ENCODE results near the gene CA11. TPM values are rescaled to one million over a fixed set of nuclear protein-coding genes. Genes with fewer than 3 reads are reported as not detected.

Gene CA11
- total and polyA plus RNA-seq, 12 donors, result 1.8 to 24.5 (median 3.8) TPM

GRCh38 chr19:48637948-48638830 is 7.8 kb downstream of the CA11 start:
- intact Hi-C loops (cut with DNase I), result loop anchor here in 3 of 10 donors (5.0 to 10.0 kb wide), 2 partner anchors 327 to 519 kb away; partner anchors contain the start of genes FTL (in 2 of the 3), HRC (in 1 of the 3) and TRPM4 (in 1 of the 3)
- ATAC-seq (peak; percentile 36 to 65 (median 54)), DNase-seq (peak; percentile 72 to 92)
- Histone ChIP-seq H3K9me3 (no peaks in the 10 kb centered on the region), H3K27ac (peak overlapping the region; percentile 90 to 98 (median 96)), H3K27me3 (no peaks in the 10 kb centered on the region), H3K36me3 (peaks cover 0 to 4% (median 0%) of the 10 kb centered on the region in 9 donors), H3K4me1 (peaks cover 18 to 48% (median 32%) of the 10 kb centered on the region in 9 donors), H3K4me3 (peak overlapping the region in 9 of 10 donors; percentile 60 to 92 (median 76))
- WGBS, 2 donors, result 9 to 10% methylated on average over 29 of the region's 29 CpGs
- peak in 1 of 9 donors; percentile 8 for TF ChIP-seq CTCF (IDR thresholded peaks at IDR 0.05)

GRCh38 chr19:48637449-48637947 is 8.5 kb downstream of the CA11 start:
- Histone ChIP-seq H3K36me3 (peaks cover 0 to 11% (median 2%) of the 10 kb centered on the region in 9 donors), H3K4me3 (peak overlapping the region; percentile 15 to 92 (median 75)), H3K27me3 (no peaks in the 10 kb centered on the region), H3K9me3 (no peaks in the 10 kb centered on the region), H3K4me1 (peaks cover 19 to 55% (median 39%) of the 10 kb centered on the region in 9 donors), H3K27ac (peak overlapping the region; percentile 90 to 98 (median 96))
- DNase-seq (peak; percentile 99 to 100), ATAC-seq (peak; percentile 73 to 87 (median 82))
- whole genome bisulfite sequencing, 2 donors, result 1% methylated on average over 38 of the region's 38 CpGs
- no peak for TF ChIP-seq CTCF (IDR thresholded peaks at IDR 0.05)
- intact Hi-C loops (cut with DNase I), result loop anchor here in 3 of 10 donors (5.0 to 10.0 kb wide), 2 partner anchors 327 to 520 kb away; partner anchors contain the start of genes FTL (in 2 of the 3), HRC (in 1 of the 3) and TRPM4 (in 1 of the 3)

DNA sequence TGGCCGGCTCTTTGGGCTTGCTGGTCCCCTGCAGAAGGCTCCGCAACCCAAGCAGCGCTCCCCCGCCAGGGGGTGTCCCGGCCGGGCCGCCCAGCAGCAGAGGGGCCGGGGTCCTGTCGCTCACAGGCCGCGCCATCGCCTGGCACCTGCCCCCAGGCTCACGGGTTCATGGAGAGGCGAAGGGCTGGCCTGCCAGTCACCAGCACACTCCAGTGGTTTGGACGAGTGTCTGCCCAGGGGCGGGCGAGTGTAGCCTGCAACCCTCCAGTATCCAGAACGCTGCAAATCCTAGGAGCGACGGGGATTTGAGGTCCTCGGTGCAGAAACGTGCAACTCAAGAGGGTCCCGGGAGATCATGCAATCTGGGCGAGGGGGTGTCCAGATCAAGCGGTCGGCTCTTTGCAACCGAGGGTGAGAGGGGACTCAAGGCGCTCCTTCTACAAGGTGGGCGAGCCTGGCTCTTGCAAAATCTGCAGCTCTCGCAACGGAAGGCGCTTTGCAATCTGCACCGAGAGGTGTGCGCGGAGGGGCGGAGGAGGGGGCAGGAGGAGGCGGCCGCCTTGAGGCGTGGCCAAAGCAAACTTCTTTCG is 9.0 kb downstream of the CA11 start, which contains the start of gene DBP:
Gene DBP (minus strand): TSS at position 521 of the 590 bp plus-strand sequence. CDS start 385 bp downstream, at position 136.
- Histone ChIP-seq H3K27ac (peak within 1 kb of the TSS; percentile 90 to 98 (median 96)), H3K4me3 (peak within 1 kb of the TSS; percentile 15 to 92 (median 75)), H3K9me3 (no peaks in the 10 kb centered on the region), H3K4me1 (peaks cover 19 to 60% (median 45%) of the 10 kb centered on the region in 9 donors), H3K27me3 (no peaks in the 10 kb centered on the region), H3K36me3 (peaks cover 0 to 17% (median 3%) of the 10 kb centered on the region in 9 donors)
- TF ChIP-seq CTCF (IDR thresholded peaks at IDR 0.05), result peak in 4 of 9 donors; percentile 11 to 34 (median 25)
- ATAC-seq (peak in 6 of 8 donors; percentile 1 to 25 (median 4)), DNase-seq (peak in 1 of 2 donors; percentile 58)
- intact Hi-C loops (cut with DNase I), result loop anchor here in 3 of 10 donors (5.0 to 10.0 kb wide), 2 partner anchors 328 to 520 kb away; partner anchors contain the start of genes FTL (in 2 of the 3), HRC (in 1 of the 3) and TRPM4 (in 1 of the 3)
- WGBS, 2 donors, result 0% methylated on average over 40 of the region's 40 CpGs
